COLO668 (cell line): ENCODE results near the gene FOXC1.
A peak's percentile ranks its signal among the peaks of the same experiment; 100 is the strongest.

ENCODE experiments used
- DNase-seq: peaks from one replicate; lab custom pipeline; 2025; ENCODE audit not compliant: unreplicated experiment; lab: John Stamatoyannopoulos, UW

Gene FOXC1

DNA sequence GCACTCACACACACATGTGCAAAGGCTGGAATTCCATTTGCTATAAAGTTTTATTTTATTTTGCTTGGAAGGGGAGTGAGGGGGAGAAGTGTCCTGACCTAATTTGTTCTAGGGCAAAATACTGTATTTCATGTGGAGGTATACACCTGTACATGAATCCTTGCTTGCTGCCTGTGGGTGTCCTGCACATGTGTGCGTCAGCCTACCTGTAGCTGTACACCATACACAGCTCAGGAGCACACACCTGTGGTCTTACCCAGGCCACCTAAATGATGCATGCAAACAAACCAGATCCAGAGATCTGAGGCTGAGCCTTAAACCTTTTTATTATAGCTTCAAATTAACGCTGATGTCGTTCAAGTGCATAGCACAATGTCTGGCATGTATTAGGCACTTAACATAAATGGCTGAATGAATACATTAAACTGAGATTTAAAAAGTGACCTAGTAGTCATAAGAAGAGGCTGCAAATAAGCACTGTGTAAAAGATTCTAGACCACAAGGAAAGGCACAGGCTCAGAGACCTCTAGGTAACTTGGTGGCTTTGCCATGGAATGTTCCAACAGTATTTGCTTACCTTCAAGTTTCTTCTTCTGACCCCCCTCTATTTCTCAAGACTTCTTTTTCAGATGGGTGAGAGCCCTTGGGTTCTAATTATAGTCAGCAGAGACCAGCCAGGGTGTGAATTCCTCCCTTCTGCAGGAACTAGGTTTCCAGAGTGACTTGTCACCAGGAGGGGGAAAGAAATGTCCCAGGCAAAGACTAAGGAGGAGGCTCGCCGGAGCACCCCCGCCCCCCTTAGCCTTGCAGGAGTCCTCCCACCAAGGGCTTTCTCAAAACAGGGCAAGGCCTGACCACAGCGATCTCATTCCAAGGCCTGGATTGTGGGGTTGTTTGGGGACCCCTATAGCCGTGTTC is 13.4 kb downstream of the FOXC1 start:
- DNase-seq, result no peak

DNA sequence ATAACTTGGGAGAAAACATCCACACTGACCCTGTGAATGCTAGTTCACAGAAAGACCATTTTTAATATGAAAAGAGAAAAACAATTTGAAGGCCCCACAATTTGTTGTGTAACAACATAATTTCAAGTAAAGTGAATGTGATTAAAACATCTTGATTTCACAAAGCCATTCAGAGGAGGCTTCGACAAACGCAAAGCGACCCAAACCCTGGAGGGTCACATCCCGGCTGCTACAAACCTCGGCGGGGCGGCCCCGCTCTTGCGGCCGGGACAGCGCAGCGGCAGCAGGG is 14.0 kb downstream of the FOXC1 start:
- no peak for DNase-seq

DNA sequence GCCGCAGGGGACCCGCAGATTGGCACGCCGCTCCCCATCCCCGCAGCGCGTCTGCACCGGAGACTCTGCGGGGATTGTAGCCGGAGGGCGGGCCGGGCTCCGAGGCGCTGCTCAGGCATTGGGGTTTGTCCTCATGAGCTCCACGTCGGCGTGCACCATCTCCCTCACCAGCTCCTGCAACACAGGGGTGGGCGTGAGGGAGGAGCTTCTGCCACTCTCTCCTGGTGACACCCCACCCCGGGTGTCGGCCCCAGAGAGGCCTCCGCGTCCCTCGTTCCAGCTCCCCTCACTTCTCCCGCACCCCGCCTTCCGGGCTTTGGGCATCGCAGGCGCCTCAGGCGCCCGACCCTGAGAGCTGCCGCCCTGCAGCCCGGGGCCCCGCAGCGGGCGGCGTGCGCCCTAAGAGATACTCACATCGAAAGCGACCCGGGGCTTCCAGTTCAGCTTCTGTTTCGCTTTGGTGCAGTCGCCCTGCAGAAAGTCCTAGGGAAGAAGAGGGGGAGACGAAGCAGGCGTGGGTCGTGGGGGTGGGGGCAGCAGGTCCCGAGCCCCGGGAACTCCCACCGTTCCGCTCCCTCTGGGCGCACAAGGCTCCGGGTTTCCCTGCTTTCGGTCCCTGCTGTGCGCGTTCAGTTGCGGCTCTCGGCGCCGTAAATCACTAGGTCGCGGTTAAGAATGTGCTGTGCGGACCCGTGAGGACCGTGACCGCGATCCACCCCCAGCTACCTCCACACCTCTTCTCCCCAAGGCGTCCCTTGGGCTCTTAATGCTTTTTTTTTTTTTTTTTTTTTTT is 14.5 kb downstream of the FOXC1 start:
- DNase-seq, result no peak

DNA sequence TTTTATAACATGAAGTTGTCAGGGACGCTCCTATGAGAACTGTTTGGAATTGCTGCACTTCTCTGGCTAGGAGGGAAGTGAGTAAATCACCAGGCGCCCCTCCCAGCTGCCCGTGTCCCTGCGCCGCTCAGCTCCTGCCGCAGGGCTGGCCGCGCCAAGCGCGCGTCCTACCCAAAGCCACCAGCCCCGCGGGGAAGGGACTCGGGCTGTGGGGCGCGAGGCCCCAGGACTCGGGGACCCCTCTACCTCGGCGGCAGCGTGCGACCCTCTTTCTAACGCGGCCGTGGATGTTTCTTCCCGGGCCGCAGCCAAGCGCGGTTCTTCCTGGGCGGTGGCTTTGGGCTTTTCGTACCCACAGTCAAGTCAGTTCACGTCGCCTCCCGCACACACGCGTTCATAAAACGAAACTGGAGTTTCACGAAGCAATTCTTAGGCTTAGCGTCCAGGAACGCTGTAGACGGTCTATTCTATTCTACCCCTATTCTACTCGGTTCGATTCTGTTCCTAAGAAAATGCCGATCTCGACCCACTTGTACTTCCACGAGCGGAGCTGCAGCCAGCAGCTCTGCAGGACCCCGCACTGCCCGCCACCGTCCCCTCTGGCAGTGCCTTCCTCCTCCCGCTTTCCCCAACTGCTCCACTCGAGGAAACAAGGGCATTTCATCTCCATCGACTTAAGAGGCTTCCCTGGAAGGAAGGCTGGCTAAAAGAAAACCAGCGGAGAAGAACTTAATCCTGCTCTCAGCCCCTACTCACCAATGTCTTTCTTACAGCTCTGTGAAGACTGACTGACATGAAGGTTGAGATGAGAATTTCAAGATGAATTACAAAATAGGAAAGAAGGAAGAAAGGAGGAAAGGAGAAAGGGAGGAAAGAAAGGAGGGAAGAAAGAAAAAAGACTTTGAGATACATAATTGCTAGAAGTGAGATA is 15.4 kb downstream of the FOXC1 start:
- no peak for DNase-seq

DNA sequence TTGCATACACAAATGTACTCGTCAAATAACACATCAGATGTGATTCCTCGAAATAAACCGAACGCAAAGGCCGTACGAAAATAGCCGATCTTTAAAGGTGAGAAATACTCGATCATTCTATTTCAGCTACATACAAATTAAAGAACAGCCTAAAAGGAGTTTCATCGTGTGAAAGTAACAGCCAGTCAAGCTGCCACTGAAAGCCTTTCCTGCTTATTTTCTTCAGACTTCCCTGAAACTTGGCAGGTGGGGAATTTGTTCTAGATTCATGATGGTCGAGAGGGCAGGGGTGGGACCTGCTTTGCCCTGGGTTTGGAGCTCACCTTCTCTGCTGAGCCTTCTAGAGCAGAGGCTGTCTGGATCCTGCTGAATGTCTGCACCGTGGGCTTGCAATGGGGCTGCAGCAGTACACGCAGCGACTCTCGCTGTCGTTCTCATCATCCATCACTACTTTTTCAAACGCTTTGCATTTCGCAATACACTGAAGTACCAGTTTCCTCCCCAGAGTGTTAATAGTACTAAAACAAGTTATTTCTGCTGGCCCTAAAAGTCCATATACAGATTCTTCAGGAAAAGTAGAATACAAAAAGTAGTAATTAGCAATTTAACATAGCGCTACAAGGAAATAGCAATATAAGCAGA is 16.2 kb downstream of the FOXC1 start:
- no peak for DNase-seq

DNA sequence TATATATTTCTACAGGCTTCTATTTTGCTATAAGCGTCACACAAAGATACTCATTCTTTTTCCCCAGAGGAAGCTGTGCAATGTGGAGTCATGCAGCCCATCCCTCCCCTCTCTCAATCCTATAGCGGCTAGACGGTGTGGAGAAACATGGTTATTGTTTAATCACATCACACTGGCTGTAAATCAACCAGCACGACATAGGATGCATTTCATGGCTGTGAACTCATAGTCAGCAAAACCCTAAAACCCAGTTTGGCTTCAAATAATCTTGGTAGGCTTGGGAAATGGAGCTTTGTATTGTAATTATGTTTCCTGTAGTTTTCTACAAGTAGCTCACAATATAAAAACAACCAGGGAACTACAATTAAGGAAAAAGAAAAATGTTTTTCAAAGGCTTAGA is 16.8 kb downstream of the FOXC1 start:
- DNase-seq, result no peak

DNA sequence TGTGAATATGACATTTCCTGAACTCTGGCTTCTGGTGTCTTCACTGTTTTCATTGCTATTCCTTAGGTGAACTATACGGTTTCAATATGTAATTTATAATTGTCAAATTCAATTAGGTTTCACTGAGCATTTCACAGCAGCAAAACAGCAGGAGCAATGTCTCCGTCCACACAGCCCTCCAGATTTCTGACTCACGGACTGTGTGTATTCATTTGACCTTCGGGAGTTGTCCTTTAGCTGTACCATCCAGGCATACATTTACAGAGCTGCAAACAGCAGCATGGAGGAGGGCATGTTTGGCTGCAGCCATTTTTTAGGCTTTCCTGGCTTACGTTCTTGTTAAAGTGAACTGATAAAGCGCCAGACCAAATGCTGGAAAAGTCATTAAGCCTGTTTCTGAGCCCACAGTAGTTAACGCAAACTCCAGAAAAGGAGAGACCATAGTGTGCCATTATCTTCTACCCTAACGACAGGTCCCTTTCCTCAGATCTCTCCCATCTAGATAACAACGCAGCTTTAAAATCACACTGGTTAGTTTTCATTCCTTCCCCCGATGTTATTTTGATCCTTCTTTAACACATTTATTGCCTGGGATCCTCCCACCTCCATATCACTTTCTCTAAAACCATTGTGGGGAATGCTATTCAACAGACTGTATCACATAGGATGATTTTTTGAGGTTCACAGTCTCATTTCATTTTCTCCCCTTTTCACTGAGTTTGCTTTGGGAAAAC is 18.3 kb downstream of the FOXC1 start:
- DNase-seq, result no peak

DNA sequence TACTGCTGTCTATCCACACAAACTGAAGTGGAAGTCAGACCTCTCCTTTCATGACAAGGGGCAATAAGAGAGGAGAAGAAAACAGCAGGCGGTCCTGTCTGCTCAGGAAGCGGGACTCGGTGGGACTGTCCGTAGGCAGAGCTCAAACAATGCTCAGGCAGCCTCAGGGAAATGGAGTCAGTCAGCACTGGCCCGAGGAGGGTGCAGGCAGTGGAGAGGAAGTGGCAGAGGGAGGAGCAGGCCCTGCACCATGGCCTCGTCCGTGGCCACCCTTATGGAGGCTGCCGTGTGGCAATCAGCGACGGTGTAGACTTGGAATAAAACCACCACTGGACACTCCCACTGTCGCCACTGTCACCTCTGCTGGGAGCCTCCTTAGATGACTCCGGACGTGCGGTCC is 19.6 kb downstream of the FOXC1 start:
- DNase-seq, result no peak

DNA sequence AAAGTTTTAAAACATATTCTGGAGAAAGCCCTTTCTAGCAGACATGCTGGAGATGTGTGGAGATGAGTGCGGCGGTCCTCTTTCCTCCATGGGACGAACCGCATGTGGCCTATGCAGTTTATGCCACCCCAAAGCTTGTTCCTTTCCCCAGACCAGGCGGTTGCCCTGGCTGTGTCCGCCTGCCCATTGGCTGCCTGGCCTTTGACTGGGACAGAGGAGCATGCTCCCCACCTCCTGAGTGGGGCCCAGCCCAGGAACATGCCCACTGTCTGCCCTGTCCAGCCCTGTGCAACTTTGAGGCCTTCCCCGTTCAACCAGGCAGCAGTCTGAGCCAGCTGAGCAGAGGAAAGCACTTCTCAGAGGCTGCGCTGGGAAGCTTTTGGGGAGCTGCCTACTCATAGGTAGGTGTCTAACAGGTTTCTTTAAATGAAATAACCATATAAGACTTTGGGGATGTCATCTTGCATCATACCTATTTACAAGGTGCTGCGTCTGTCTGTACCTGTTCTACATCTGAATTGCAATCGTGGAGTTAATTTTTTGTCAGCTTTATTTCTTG is 20.6 kb downstream of the FOXC1 start:
- DNase-seq, result no peak

DNA sequence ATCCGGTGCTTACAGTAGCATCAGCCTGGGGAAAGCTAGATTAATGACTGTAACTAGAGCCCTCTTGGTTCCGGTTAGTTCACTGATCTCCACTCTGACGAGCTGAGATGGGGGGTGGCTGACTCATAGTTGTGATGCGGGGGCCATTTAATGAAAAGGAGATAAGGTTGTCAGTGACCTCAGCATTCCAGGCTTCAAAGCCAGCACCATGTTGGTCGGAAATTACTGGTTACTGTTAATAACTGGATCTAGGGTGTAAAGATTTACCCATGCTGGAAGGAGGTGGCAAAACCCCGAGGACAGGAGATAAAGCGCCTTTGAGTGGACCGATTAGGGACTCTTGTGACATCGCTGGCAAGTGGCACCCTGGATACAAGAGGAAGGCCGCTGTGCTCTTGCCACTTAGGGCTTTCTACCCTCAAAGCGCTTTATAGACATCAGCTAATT is 21.1 kb downstream of the FOXC1 start:
- peak; percentile 7 for DNase-seq

DNA sequence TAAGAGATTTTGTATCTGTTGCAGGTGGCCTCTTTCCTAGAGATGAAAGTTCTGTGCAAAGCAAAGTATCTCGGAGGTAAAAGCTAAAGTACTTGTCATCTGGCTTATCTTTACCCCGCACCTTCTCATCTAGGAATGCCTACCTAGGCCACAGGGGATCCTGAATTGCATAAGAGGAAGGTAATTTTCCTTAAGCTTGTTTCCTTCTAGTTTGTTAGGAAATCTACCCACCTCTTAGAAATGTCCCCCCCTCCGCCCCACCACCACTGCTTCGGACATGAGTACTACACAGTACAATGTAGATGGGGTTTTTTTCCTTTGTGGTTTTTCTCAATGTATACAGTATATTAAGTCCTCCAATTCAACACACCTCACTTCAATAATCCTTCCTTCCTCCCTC is 21.5 kb downstream of the FOXC1 start:
- no peak for DNase-seq

DNA sequence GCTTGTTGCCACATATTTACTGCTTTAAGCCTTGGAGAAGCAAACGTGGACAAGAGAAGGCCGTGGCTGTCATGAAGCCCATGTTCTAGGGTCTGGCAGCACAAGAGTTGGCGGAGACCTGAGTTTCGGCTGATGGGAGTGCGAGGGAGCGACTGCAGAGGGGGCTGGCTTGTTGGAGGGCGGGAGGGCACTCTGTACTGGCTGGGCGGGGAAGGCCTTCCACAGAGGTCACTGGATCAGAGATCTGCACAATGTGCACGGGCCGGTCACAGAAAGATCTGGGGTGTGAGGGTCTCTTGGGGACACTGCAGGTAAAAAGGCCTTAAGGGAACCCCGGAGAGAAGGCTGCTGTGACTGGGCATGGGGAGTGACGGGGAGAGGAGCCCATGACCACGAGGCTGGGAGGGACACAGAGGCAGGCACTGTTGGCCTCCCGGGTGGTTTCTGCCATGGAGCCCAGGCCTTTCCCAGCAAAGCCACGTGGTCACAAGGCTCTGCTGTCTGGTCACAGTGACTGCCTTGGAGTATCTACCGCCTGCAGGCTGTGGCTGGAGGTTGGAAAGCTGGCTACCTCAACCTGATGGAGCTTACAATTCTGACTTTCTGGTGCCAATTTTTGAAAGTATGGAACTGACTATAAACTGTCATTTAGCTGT is 23.8 kb downstream of the FOXC1 start:
- DNase-seq, result no peak

DNA sequence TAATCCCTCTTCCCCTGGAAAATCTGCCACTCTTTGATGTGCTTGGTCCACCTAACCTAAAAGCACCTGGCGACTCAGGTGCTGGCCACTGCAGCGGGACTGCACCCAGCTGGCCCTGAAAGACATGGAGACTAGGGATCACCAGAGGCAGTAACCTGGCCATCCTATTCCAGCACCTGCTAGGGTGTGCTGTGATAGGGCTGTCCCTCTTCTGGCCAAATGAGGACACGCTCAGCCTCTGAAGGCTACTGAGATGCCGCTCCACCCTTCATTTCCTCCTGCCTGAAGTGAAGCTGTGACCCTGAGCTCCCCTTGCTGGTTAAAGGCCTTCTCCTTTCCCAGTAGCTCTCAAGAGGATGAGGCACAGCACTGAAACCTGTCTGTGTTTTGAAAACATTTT is 24.4 kb downstream of the FOXC1 start:
- no peak for DNase-seq

DNA sequence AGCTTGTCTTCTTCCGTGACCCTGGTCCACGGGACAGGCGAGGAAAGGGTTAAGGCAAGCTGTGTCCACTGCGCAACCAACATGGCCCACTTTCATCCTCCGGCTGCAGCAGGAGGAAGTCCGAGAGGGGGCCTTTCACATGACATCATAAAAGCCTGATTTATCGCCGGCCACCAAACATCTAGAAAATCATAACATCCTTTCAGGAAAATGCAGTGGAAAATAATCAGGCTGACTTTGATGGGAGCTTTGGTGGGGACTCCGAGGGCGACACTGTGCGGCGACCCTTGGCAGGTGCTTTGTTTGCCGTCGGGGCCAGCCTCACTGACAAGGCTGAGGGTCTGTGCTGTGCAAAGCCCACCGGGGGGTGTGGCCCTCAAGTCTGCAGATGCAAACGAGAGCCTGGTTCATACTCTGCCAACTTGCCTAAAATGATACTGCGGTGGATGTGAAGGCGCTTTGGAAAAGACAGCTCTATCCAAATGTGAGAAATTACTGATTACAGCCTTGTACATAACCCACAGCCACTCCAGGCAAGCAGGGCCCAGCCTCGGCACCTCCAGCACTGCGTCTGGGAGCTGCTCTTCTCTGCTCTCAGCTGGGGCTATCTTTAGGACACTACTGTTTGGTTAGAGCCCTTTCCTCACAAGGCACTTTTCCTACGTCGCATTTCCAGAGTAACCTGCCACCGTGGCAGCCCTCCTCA is 25.7 kb downstream of the FOXC1 start:
- no peak for DNase-seq

DNA sequence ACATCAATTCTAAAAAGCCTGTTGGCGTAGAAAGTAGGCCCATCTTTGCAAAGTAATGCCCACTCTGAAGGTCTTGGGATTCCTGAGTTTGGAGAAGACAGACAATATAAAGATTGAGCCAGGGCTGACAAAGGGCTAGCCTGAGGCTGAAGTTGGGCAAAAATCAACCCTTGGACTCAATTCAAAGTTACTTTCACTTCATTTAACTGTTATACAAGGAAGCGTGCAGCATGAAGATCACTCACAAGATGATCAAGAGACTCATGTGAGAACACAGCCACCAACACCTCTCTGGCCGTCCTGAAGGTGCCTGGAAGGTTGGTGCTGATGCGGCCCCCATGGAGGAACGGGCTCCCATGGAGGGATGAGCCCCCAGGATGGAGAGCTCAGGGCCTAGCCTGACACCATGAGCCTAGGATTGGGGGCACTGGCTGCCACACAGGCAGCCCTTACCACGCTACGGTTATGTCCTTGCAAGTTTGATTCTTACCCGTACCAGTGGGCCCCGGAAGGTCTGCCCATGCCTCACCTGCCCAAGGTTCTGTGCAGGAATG is 26.6 kb downstream of the FOXC1 start:
- no peak for DNase-seq

DNA sequence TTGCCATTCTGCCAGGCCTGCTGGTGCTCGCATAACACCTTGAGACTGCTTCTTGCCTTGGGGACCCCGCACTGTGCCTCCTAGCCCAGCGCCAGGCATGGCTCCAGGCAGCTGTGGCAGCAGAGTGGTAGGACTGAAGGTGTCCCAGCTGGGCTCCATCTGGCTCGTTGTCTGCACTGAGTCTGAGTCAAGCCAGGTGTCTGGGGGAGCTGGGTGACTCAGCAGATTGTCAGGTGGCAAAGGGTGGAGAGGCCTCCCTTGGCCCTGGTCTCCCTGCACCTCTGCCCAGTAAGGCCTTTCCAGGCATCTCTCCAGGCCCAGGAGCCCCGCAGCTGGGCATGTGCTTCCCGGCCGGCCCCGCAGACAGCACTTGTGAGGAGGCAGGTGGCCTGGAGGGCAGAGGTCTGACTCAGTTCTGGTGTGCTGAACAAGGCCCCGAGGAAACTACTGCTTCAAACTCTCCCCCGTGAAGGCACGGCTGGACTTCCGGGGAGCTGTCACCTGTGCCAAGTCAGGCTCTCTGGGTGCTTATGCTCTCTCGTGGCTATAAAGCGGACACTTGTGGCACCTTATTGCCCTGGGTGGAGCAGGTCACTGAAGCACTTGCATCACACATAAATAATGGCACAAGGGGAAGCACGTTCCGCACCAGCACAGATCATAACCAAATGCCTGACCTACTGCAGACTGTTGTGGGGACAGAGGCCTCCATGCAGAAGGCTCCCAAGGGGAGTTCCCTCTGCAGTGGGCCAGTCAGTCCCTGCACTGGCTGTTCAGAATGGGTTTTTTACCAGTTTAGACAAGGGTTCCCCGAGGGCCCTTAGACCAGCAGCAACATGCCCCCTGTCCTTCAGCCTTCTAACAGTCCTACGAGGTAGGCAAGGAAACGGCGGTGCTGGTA is 27.5 kb downstream of the FOXC1 start:
- DNase-seq, result peak; percentile 83

DNA sequence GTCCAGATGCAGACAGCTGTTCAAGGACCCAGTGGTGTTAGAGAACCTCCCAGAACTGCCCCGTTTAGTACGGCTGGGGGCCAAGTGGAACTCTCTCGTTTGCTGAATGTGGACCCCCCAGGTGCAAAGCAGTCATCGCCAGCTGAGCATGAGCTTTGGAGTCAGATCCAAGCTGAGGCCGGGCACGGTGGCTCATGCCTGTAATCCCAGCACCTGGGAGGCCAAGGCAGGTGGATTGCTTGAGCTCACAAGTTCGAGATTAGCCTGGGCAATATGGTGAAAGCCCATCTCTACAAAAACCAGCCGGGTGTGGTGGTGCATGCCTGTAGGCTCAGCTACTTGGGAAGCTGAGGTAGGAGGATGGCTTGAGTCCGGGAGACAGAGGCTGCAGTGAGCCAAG is 29.7 kb downstream of the FOXC1 start:
- DNase-seq, result no peak
